Nephron progenitor cell (in vitro differentiated cells): ENCODE measurements around the gene GHRHR.

Source experiments
- DNase-seq: peaks from one replicate; pipeline ENCODE4 v3.0.0; 2021
- H3K27ac Mint-ChIP-seq: 2 replicates; pipeline ENCODE4 v1.8.0; 2021; ENCODE audit warnings: mild to moderate bottlenecking, moderate library complexity, mixed read lengths
- H3K27me3 Mint-ChIP-seq: 2 replicates; pipeline ENCODE4 v1.8.0; 2021; ENCODE audit warnings: mild to moderate bottlenecking, low read depth, mixed read lengths; ENCODE audit not compliant: poor library complexity
- H3K36me3 Mint-ChIP-seq: 2 replicates; pipeline ENCODE4 v1.8.0; 2021; ENCODE audit warnings: low read depth, mixed read lengths
- H3K4me1 Mint-ChIP-seq: 2 replicates; pipeline ENCODE4 v1.8.0; 2021; ENCODE audit warnings: mixed read lengths
- H3K4me3 Mint-ChIP-seq: 2 replicates; pipeline ENCODE4 v1.8.0; 2021; ENCODE audit warnings: mild to moderate bottlenecking, moderate library complexity, mixed read lengths
- H3K9me3 Mint-ChIP-seq: 2 replicates; pipeline ENCODE4 v1.8.0; 2021; ENCODE audit warnings: mild to moderate bottlenecking, moderate library complexity, mixed read lengths
- CTCF ChIP-seq: fragments of 200-600 bp; sonication (generic); IDR thresholded peaks from 2 replicates; pipeline ENCODE4 v1.5.0; 2021; ENCODE audit warnings: antibody characterized with exemption

Gene GHRHR

DNA sequence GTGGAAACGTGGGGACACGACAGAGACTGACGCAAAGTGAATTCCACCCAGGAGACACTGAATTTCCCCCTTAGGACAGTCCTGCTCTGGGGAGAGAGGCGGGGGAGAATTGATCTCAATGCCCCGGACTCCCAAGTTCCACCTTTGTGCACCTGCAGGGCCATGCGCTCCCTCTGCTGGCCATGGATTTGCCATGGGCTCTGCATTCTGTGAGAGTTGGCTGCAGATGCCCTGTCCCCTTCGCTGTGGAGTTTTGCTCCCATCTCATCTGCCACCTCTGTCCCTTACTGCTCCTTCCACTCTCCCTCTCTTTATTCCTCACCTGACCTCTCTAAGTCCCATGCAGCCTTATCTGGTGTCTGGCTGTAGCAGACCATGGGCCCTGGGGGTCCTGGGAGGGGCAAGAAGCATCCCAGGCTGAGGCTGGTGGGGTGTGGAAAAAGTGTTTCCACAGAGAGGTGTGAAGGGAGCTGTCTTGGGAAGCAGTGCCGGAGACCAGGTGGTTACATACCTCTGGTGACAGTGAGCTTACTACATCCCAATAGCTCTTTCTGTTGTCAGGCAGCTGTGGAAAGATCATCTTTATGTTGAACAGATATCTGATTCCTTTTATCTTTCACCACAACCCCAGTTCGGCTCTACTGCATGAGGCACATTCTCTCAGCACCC is 14.3 kb downstream of the GHRHR start:
- H3K4me1 Mint-ChIP-seq = no peaks in the 10 kb centered on the region
- no peaks in the 10 kb centered on the region for H3K36me3 Mint-ChIP-seq
- H3K27me3 Mint-ChIP-seq = peaks cover 64% of the 10 kb centered on the region
- TF ChIP-seq CTCF = peak; percentile 49
- peak; percentile 52 for DNase-seq
- no peaks in the 10 kb centered on the region for H3K9me3 Mint-ChIP-seq
- H3K4me3 Mint-ChIP-seq = no peak overlapping the region
- no peak overlapping the region for H3K27ac Mint-ChIP-seq

DNA sequence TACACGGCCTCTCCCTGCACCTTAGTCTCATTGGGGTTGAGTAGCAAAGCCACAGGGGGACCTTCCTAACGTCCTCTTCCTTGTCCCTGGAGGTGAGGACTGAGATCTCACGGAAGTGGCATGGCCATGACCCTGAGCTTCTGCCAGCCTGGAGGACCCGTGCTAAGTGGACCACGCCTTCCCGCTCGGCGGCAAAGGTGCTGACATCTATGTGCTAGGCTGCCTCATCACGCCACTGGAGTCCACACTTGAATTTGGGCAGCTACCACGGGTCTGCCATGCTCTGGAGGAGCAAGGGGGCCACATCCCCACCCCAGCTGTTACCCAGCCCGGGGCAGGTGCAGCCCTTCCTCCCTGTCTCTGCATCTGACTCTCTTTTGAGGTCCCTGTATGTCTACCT is 15.3 kb downstream of the GHRHR start:
- peaks cover 68% of the 10 kb centered on the region for H3K27me3 Mint-ChIP-seq
- no peaks in the 10 kb centered on the region for H3K9me3 Mint-ChIP-seq
- H3K4me1 Mint-ChIP-seq = peaks cover 5% of the 10 kb centered on the region
- TF ChIP-seq CTCF = no peak
- no peak for DNase-seq
- H3K4me3 Mint-ChIP-seq = no peak overlapping the region
- H3K36me3 Mint-ChIP-seq = no peaks in the 10 kb centered on the region
- no peak overlapping the region for H3K27ac Mint-ChIP-seq

DNA sequence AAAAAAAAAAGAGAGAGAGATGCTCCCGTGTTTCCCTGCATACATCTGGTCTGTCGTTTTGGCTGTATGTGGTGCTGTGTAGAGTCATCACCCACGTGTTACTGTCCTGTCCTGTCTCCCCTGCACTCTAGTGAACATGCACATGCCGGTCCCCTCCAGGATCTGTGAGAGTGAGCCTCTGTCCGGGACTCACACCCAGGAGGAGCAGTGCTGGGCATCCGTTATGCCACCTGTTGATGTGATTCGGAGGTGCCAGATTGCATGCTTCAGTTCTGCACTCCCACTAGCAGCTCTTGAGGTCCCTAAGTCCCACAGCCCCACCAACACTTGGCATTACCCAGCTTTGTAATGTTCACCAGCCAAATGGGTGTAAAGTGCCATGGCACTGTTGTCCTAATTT is 16.4 kb downstream of the GHRHR start:
- H3K4me1 Mint-ChIP-seq = peaks cover 5% of the 10 kb centered on the region
- DNase-seq = no peak
- peaks cover 73% of the 10 kb centered on the region for H3K27me3 Mint-ChIP-seq
- no peak overlapping the region for H3K4me3 Mint-ChIP-seq
- no peaks in the 10 kb centered on the region for H3K36me3 Mint-ChIP-seq
- no peaks in the 10 kb centered on the region for H3K9me3 Mint-ChIP-seq
- no peak overlapping the region for H3K27ac Mint-ChIP-seq
- TF ChIP-seq CTCF = no peak

DNA sequence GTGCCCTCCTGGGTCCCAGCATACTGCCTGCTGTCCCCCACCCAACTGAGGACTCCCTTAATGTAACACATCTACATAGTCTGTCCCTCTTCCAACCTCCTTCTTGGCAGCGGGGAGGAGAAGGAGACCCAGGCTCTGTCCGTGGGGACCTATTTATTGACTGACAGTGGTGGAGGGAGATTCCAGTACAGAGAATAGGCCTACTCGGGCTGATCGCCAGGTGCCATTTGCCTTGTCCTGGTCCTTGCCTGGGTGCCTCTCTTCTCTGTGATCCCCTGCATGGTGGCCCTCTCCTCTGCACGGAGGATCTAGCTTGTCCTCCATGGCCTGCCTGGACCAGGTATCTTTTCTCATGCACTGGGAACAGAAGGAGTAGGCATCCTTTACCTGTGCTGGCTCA is 17.0 kb downstream of the GHRHR start:
- Mint-ChIP-seq H3K27ac (no peak overlapping the region), H3K9me3 (no peaks in the 10 kb centered on the region), H3K4me3 (no peak overlapping the region), H3K27me3 (peaks cover 76% of the 10 kb centered on the region), H3K36me3 (no peaks in the 10 kb centered on the region), H3K4me1 (peaks cover 5% of the 10 kb centered on the region)
- DNase-seq = no peak
- TF ChIP-seq CTCF = no peak

GRCh38 chr7:30983042-30983913 is 19.5 kb downstream of the GHRHR start:
- DNase-seq = peak; percentile 95
- Mint-ChIP-seq H3K4me3 (peak overlapping the region; percentile 61), H3K9me3 (no peaks in the 10 kb centered on the region), H3K27me3 (peaks cover 78% of the 10 kb centered on the region), H3K27ac (no peak overlapping the region), H3K4me1 (peaks cover 26% of the 10 kb centered on the region), H3K36me3 (no peaks in the 10 kb centered on the region)
- TF ChIP-seq CTCF = peak; percentile 89
